Measurements from ENCODE around the gene LRRC8D.

Gene LRRC8D

GRCh38 chr1:89836252-89837035 is 15.6 kb downstream of the LRRC8D start:
- TF ChIP-seq, protein P1, sequence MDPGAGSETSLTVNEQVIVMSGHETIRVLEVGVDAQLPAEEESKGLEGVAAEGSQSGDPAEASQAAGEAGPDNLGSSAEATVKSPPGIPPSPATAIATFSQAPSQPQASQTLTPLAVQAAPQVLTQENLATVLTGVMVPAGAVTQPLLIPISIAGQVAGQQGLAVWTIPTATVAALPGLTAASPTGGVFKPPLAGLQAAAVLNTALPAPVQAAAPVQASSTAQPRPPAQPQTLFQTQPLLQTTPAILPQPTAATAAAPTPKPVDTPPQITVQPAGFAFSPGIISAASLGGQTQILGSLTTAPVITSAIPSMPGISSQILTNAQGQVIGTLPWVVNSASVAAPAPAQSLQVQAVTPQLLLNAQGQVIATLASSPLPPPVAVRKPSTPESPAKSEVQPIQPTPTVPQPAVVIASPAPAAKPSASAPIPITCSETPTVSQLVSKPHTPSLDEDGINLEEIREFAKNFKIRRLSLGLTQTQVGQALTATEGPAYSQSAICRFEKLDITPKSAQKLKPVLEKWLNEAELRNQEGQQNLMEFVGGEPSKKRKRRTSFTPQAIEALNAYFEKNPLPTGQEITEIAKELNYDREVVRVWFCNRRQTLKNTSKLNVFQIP (CRISPR knock-in tag; IDR thresholded peaks at IDR 0.05; ENCODE audit: borderline replicate concordance, low read depth): no peak
- TF ChIP-seq ZNF565 (CRISPR knock-in tag; conservative IDR thresholded peaks at IDR 0.05; ENCODE audit: low read depth) (no peak), BACH2 (CRISPR knock-in tag; IDR thresholded peaks at IDR 0.05; ENCODE audit: borderline replicate concordance) (no peak), TCF4 (CRISPR knock-in tag; IDR thresholded peaks at IDR 0.05; ENCODE audit: borderline replicate concordance) (no peak), RARB (CRISPR knock-in tag; IDR thresholded peaks at IDR 0.05) (no peak), ZNF8 (CRISPR knock-in tag; IDR thresholded peaks at IDR 0.05) (no peak), CSRNP3 (CRISPR knock-in tag; IDR thresholded peaks at IDR 0.05) (no peak), TOX (CRISPR knock-in tag; IDR thresholded peaks at IDR 0.05; ENCODE audit: borderline replicate concordance) (no peak), ZFP30 (CRISPR knock-in tag; IDR thresholded peaks at IDR 0.05) (no peak), CSDC2 (CRISPR knock-in tag; IDR thresholded peaks at IDR 0.05) (no peak), ZC3H10 (CRISPR knock-in tag; IDR thresholded peaks at IDR 0.05) (no peak), PATZ1 (CRISPR knock-in tag; IDR thresholded peaks at IDR 0.05; ENCODE audit: borderline replicate concordance) (no peak)
- no peak for ATAC-seq

DNA sequence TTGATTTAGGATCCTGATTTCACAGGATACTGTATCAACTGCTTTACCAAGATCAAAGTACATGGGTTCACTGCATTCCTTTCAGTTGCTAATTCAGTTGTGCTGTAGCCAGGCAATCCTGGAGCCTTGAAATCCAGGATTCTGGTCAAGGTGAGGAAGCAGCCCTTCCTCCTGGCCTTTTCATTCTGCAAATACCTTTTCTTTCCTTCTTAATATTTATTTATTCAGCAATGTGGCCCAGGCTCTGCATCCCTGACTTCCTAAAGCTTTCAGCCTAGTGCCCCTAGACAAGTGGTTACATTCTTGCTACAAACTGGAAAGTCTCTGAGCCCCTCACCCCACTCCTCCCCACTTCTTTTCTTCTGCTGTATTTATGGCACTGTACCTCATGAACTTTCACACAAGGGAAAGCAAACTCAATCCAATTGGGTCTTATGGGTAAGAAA is 16.2 kb downstream of the LRRC8D start:
- ATAC-seq: no peak
- TF ChIP-seq CSDC2 (CRISPR knock-in tag; IDR thresholded peaks at IDR 0.05) (no peak), ARNTL (CRISPR knock-in tag; IDR thresholded peaks at IDR 0.05; ENCODE audit: borderline replicate concordance, low read depth) (no peak), CSRNP3 (CRISPR knock-in tag; IDR thresholded peaks at IDR 0.05) (no peak), RARB (CRISPR knock-in tag; IDR thresholded peaks at IDR 0.05) (no peak), OSR1 (CRISPR knock-in tag; IDR thresholded peaks at IDR 0.05) (no peak), ZFP3 (CRISPR knock-in tag; IDR thresholded peaks at IDR 0.05) (no peak), ZFP30 (CRISPR knock-in tag; IDR thresholded peaks at IDR 0.05) (no peak), PPARA (CRISPR knock-in tag; IDR thresholded peaks at IDR 0.05; ENCODE audit: borderline replicate concordance) (no peak), ZNF70 (CRISPR knock-in tag; IDR thresholded peaks at IDR 0.05) (no peak)

- ATAC-seq: no peak
- TF ChIP-seq GLIS3 (CRISPR knock-in tag; IDR thresholded peaks at IDR 0.05): no peak
- TF ChIP-seq, protein P2, sequence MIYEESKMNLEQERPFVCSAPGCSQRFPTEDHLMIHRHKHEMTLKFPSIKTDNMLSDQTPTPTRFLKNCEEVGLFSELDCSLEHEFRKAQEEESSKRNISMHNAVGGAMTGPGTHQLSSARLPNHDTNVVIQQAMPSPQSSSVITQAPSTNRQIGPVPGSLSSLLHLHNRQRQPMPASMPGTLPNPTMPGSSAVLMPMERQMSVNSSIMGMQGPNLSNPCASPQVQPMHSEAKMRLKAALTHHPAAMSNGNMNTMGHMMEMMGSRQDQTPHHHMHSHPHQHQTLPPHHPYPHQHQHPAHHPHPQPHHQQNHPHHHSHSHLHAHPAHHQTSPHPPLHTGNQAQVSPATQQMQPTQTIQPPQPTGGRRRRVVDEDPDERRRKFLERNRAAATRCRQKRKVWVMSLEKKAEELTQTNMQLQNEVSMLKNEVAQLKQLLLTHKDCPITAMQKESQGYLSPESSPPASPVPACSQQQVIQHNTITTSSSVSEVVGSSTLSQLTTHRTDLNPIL (CRISPR knock-in tag; IDR thresholded peaks at IDR 0.05; ENCODE audit: low read depth): no peak
- no peak for TF ChIP-seq PATZ1 (CRISPR knock-in tag; IDR thresholded peaks at IDR 0.05; ENCODE audit: borderline replicate concordance)
- TF ChIP-seq OSR1 (CRISPR knock-in tag; IDR thresholded peaks at IDR 0.05): no peak
- no peak for TF ChIP-seq ZC3H10 (CRISPR knock-in tag; IDR thresholded peaks at IDR 0.05)
- no peak for TF ChIP-seq ARNTL (CRISPR knock-in tag; IDR thresholded peaks at IDR 0.05; ENCODE audit: borderline replicate concordance, low read depth)
- no peak for TF ChIP-seq CSRNP3 (CRISPR knock-in tag; IDR thresholded peaks at IDR 0.05)
- no peak for TF ChIP-seq ZNF70 (CRISPR knock-in tag; IDR thresholded peaks at IDR 0.05)
- TF ChIP-seq, protein P1 (CRISPR knock-in tag; IDR thresholded peaks at IDR 0.05; ENCODE audit: borderline replicate concordance, low read depth): no peak
- TF ChIP-seq BACH2 (CRISPR knock-in tag; IDR thresholded peaks at IDR 0.05; ENCODE audit: borderline replicate concordance): no peak
- TF ChIP-seq SNAI2 (CRISPR knock-in tag; IDR thresholded peaks at IDR 0.05): no peak
- TF ChIP-seq ISL1 (CRISPR knock-in tag; IDR thresholded peaks at IDR 0.05): no peak
Measured at GRCh38 chr1:89837510-89837909, 16.7 kb downstream of the LRRC8D start.

Measured in SK-N-SH treated with all-trans-retinoic acid at 6 μM for 48 hours (cell line).